Duodenal mucosa (tissue), 2 donors: ENCODE results near the gene ZNF438.

Source experiments
- H3K27ac ChIP-seq: one replicate; pipeline ENCODE4 v1.7.0; 2013; ENCODE audit warnings: low read depth, low read length
- H3K27me3 ChIP-seq, 2 donors: one replicate each; pipeline ENCODE4 v1.7.0; 2013; ENCODE audit warnings: low read length in 2 of 2, control low read depth in 1 of 2; ENCODE audit not compliant: insufficient read depth in 2 of 2, control insufficient read depth in 1 of 2
- H3K36me3 ChIP-seq, 2 donors: one replicate each; pipeline ENCODE4 v1.7.0; 2013; ENCODE audit warnings: low read length in 2 of 2, control low read depth in 1 of 2; ENCODE audit not compliant: insufficient read depth in 2 of 2, control insufficient read depth in 1 of 2
- H3K4me1 ChIP-seq, 2 donors: one replicate each; pipeline ENCODE4 v1.7.0; 2013; ENCODE audit warnings: low read length in 2 of 2, control low read depth in 1 of 2; ENCODE audit not compliant: insufficient read depth in 2 of 2, control insufficient read depth in 1 of 2
- H3K4me3 ChIP-seq, 2 donors: one replicate each; pipeline ENCODE4 v1.7.0; 2013; ENCODE audit warnings: low read length in 2 of 2, low read depth in 1 of 2
- H3K9ac ChIP-seq, 2 donors: one replicate each; pipeline ENCODE4 v1.7.0; 2013; ENCODE audit warnings: low read length in 2 of 2, low read depth in 1 of 2
- H3K9me3 ChIP-seq, 2 donors: one replicate each; pipeline ENCODE4 v1.7.0; 2013; ENCODE audit warnings: low read length in 2 of 2, control low read depth in 1 of 2; ENCODE audit not compliant: control insufficient read depth in 1 of 2

The ZNF438 gene

GRCh38 chr10:30858499-30858898 lies 173.2 kb downstream of the ZNF438 start:
- H3K9ac ChIP-seq, result no peak overlapping the region
- no peaks in the 10 kb centered on the region for H3K4me1 ChIP-seq
- H3K9me3 ChIP-seq, result no peaks in the 10 kb centered on the region
- H3K4me3 ChIP-seq, result no peak overlapping the region
- no peaks in the 10 kb centered on the region for H3K36me3 ChIP-seq
- H3K27ac ChIP-seq, result no peak overlapping the region
- no peaks in the 10 kb centered on the region for H3K27me3 ChIP-seq

DNA sequence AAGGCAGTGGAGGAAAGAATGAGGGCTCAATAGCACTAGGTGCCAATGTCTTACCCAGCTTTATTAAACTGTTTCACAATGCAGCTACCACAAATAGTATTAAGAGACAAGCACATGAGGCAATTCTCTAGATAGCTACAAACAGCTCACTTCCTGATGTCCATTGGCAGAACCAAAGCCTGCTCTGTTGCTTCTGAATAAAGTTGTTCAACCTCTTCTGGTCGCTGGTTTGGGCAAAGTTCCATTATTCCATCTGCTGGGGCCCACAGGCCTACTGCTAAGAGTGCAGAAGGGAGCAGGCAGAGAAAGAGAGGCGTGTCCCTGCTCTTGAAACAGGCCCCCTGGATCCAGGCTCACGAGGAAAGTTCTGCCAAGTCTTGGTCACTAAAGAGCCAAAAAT lies 173.9 kb downstream of the ZNF438 start:
- Histone ChIP-seq H3K4me3 (no peak overlapping the region), H3K4me1 (no peaks in the 10 kb centered on the region)

DNA sequence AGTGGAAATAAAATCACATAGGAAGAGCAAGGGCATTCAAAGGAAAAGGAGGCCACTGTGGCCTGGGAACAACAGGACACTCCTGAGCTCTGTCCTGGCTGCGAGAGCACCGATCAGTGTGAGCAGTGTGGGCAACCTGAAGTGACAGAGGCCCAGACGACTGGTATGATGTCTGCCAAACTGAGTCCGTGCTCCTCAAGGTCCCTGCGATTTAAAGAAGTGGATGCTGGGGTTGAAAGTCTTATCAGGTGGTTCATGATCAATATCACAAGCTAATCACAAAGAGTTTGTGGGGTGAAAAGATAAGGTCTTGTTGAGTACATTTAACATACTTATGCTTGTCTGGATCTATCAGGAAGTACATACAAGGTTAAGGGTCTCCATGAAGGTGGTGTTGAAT lies 176.5 kb downstream of the ZNF438 start:
- Histone ChIP-seq H3K4me1 (no peaks in the 10 kb centered on the region), H3K9me3 (no peaks in the 10 kb centered on the region), H3K9ac (no peak overlapping the region), H3K36me3 (no peaks in the 10 kb centered on the region), H3K4me3 (no peak overlapping the region), H3K27ac (no peak overlapping the region), H3K27me3 (no peaks in the 10 kb centered on the region)

More for the DNA sequence above, 173.9 kb downstream of the ZNF438 start:
- no peak overlapping the region for H3K9ac ChIP-seq
- no peaks in the 10 kb centered on the region for H3K36me3 ChIP-seq
- no peaks in the 10 kb centered on the region for H3K27me3 ChIP-seq
- no peaks in the 10 kb centered on the region for H3K9me3 ChIP-seq
- no peak overlapping the region for H3K27ac ChIP-seq

GRCh38 chr10:30854656-30855055 lies 177.0 kb downstream of the ZNF438 start:
- Histone ChIP-seq H3K36me3 (peaks cover 0 to 3% of the 10 kb centered on the region in 2 donors), H3K4me1 (no peaks in the 10 kb centered on the region), H3K9me3 (no peaks in the 10 kb centered on the region), H3K9ac (no peak overlapping the region), H3K27ac (no peak overlapping the region), H3K4me3 (no peak overlapping the region), H3K27me3 (no peaks in the 10 kb centered on the region)

- H3K27me3 ChIP-seq, result no peaks in the 10 kb centered on the region
- H3K4me3 ChIP-seq, result no peak overlapping the region
- H3K4me1 ChIP-seq, result no peaks in the 10 kb centered on the region
- H3K36me3 ChIP-seq, result peaks cover 0 to 10% of the 10 kb centered on the region in 2 donors
- H3K9ac ChIP-seq, result no peak overlapping the region
- no peaks in the 10 kb centered on the region for H3K9me3 ChIP-seq
- H3K27ac ChIP-seq, result no peak overlapping the region
These were observed 178.6 kb downstream of the ZNF438 start for GRCh38 chr10:30853066-30853465.

DNA sequence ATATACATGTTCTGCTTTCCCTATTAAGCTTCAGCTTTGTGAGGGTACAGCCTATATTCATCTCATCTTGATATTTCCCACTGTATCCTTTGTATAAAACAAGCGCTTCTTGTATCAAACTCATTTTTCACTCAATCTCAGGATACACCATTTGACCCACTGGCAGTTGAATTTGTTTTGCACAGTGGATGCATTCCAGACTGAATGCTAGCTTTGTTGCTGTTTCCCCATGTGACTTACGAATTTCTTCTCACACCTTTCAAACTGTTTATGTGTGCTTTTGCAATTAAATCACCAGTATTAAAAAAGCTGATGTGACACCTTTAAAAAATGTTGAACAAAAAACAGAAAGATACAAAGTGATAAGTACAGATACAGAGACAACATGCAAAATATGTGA lies 180.9 kb downstream of the ZNF438 start:
- H3K27ac ChIP-seq, result no peak overlapping the region
- peaks cover 0 to 12% of the 10 kb centered on the region in 2 donors for H3K36me3 ChIP-seq
- no peaks in the 10 kb centered on the region for H3K27me3 ChIP-seq
- no peak overlapping the region for H3K4me3 ChIP-seq
- no peaks in the 10 kb centered on the region for H3K4me1 ChIP-seq
- no peaks in the 10 kb centered on the region for H3K9me3 ChIP-seq
- no peak overlapping the region for H3K9ac ChIP-seq

GRCh38 chr10:30849231-30850035 lies 182.2 kb downstream of the ZNF438 start:
- no peaks in the 10 kb centered on the region for H3K27me3 ChIP-seq
- no peaks in the 10 kb centered on the region for H3K4me1 ChIP-seq
- peaks cover 0 to 12% of the 10 kb centered on the region in 2 donors for H3K36me3 ChIP-seq
- no peak overlapping the region for H3K9ac ChIP-seq
- H3K4me3 ChIP-seq, result no peak overlapping the region
- H3K9me3 ChIP-seq, result no peaks in the 10 kb centered on the region
- H3K27ac ChIP-seq, result no peak overlapping the region

- no peaks in the 10 kb centered on the region for H3K27me3 ChIP-seq
- no peaks in the 10 kb centered on the region for H3K4me1 ChIP-seq
- no peaks in the 10 kb centered on the region for H3K9me3 ChIP-seq
- H3K27ac ChIP-seq, result no peak overlapping the region
- no peak overlapping the region for H3K4me3 ChIP-seq
- peaks cover 0 to 12% of the 10 kb centered on the region in 2 donors for H3K36me3 ChIP-seq
- H3K9ac ChIP-seq, result no peak overlapping the region
These were observed 183.2 kb downstream of the ZNF438 start for GRCh38 chr10:30848396-30849032.

GRCh38 chr10:30847642-30848041 lies 184.0 kb downstream of the ZNF438 start:
- H3K4me1 ChIP-seq, result no peaks in the 10 kb centered on the region
- H3K9ac ChIP-seq, result no peak overlapping the region
- H3K27me3 ChIP-seq, result no peaks in the 10 kb centered on the region
- no peak overlapping the region for H3K27ac ChIP-seq
- peaks cover 0 to 12% of the 10 kb centered on the region in 2 donors for H3K36me3 ChIP-seq
- H3K9me3 ChIP-seq, result no peaks in the 10 kb centered on the region
- H3K4me3 ChIP-seq, result no peak overlapping the region

- H3K4me1 ChIP-seq, result no peaks in the 10 kb centered on the region
- H3K9me3 ChIP-seq, result no peaks in the 10 kb centered on the region
- H3K9ac ChIP-seq, result no peak overlapping the region
- H3K27me3 ChIP-seq, result no peaks in the 10 kb centered on the region
- H3K4me3 ChIP-seq, result no peak overlapping the region
- no peak overlapping the region for H3K27ac ChIP-seq
- peaks cover 0 to 12% of the 10 kb centered on the region in 2 donors for H3K36me3 ChIP-seq
These were observed 184.5 kb downstream of the ZNF438 start for GRCh38 chr10:30847199-30847598.
